Neural progenitor cell (in vitro differentiated cells): ENCODE data around the gene B3GNT5.

Experiments used
- CTCF ChIP-seq: fragments of 200-600 bp; sonication (generic); IDR thresholded peaks from 2 replicates; pipeline ENCODE4 v1.5.1; 2017; ENCODE audit warnings: antibody characterized with exemption, mild to moderate bottlenecking
- EZH2 ChIP-seq: fragments of 200-600 bp; sonication (generic); IDR thresholded peaks from 2 replicates; pipeline ENCODE4 v1.6.1; 2017; ENCODE audit warnings: antibody characterized with exemption, mild to moderate bottlenecking, moderate library complexity
- EZH2phosphoT487 ChIP-seq: fragments of 200-600 bp; sonication (generic); IDR thresholded peaks from 2 replicates; pipeline ENCODE4 v1.6.1; 2017; ENCODE audit warnings: antibody characterized with exemption

- TF ChIP-seq CTCF (no peak), EZH2 (no peak), EZH2phosphoT487 (no peak)
Measured at GRCh38 chr3:183315739-183316138, 62.7 kb downstream of the B3GNT5 start.
